ENCODE data around the gene SERPINA5. TPM values are rescaled to one million over a fixed set of nuclear protein-coding genes. Genes with fewer than 3 reads are reported as not detected.

Gene SERPINA5
- total and polyA plus RNA-seq, 2 of the 8 experiments (the other 6 are each of a cell fraction or from before 2014, with no cell fraction given), result 1.8 to 1.9 TPM

DNA sequence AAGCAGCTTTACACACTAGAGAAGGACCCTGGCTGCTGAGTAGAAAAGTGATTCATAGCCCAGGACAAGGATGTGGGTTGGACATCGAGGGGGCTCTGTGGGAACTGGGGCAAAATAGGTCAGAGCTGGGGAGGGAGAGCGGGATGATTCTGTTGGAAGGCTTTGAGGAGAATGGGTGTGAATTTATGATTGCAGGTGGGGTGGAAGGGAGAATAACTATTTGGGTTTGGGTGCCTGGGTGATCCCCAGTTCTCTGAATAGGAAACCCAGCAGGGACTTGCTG, 44.1 kb downstream of the SERPINA5 start:
- Histone ChIP-seq H3K27ac (ENCODE audit: low read depth, low read length) (no peak overlapping the region), H4K91ac (replicated peaks; ENCODE audit: insufficient read length, low read length) (no peak overlapping the region), H2AK5ac (ENCODE audit: low read depth, low read length) (no peak overlapping the region), H4K8ac (ENCODE audit: extremely low read depth, insufficient read depth, low read length) (no peak overlapping the region), H4K5ac (ENCODE audit: insufficient read length, low read depth, low read length) (no peak overlapping the region), H3K36me3 (ENCODE audit: control insufficient read depth in 2 of 4, insufficient read depth in 4 of 4, low read length in 3 of 4) (no peaks in the 10 kb centered on the region), H3K27me3 (replicated peaks in 1 of 4; ENCODE audit: control insufficient read depth in 3 of 4, extremely low read depth in 1 of 4, insufficient read depth in 3 of 4, low read length in 3 of 4) (no peaks in the 10 kb centered on the region), H2BK20ac (ENCODE audit: low read length) (no peak overlapping the region), H2BK5ac (ENCODE audit: low read depth, low read length) (no peak overlapping the region), H3K18ac (ENCODE audit: extremely low read depth, low read length) (no peak overlapping the region), H2AFZ (ENCODE audit: low read length) (no peak overlapping the region), H3K23ac (ENCODE audit: insufficient read length) (no peak overlapping the region), H2BK15ac (ENCODE audit: low read length) (no peak overlapping the region), H3K9ac (replicated peaks in 1 of 4; ENCODE audit: extremely low read depth in 1 of 4, low read depth in 3 of 4, low read length in 3 of 4) (no peak overlapping the region), H2BK12ac (ENCODE audit: low read depth, low read length) (no peak overlapping the region), H3K14ac (ENCODE audit: insufficient read length) (no peak overlapping the region), H3K4me3 (ENCODE audit: extremely low read depth in 1 of 4, insufficient read depth in 2 of 4, low read depth in 3 of 4, low read length in 4 of 4) (no peak overlapping the region), H3K4ac (replicated peaks; ENCODE audit: insufficient read length, low read depth, low read length) (no peak overlapping the region), H3K9me3 (ENCODE audit: insufficient read depth in 2 of 2, low read depth in 1 of 2, low read length in 1 of 2) (no peaks in the 10 kb centered on the region), H3K79me2 (ENCODE audit: control insufficient read depth in 1 of 2, insufficient read depth in 2 of 2, low read length in 2 of 2) (no peaks in the 10 kb centered on the region), H3K4me1 (replicated peaks in 1 of 4; ENCODE audit: control insufficient read depth in 3 of 4, insufficient read depth in 4 of 4, low read length in 3 of 4) (no peaks in the 10 kb centered on the region), H3K56ac (replicated peaks; ENCODE audit: insufficient read length, low read depth, low read length) (no peak overlapping the region), H3K79me1 (ENCODE audit: low read depth, low read length) (no peaks in the 10 kb centered on the region), H3K23me2 (ENCODE audit: low read depth, low read length) (no peaks in the 10 kb centered on the region), H2BK120ac (replicated peaks; ENCODE audit: low read depth, low read length) (no peak overlapping the region), H3K4me2 (ENCODE audit: insufficient read depth in 1 of 2, low read depth in 2 of 2, low read length in 2 of 2) (no peak overlapping the region), H4K20me1 (replicated peaks in 1 of 2; ENCODE audit: control insufficient read depth in 1 of 2, insufficient read depth in 2 of 2, low read length in 2 of 2) (no peaks in the 10 kb centered on the region)
- no peak for DNase-seq (ENCODE audit: low read depth in 1 of 2, low spot score in 2 of 2)
- CTCF ChIA-PET (ENCODE audit: partially characterized antibody), result interaction anchor here (1.4 kb wide), 1 partner anchor 77 kb away, joined by 3 read pairs; no protein-coding TSS in a partner anchor
- POLR2A ChIA-PET (ENCODE audit: partially characterized antibody), result interaction anchor here (1.1 kb wide), 1 partner anchor 11 kb away, joined by 3 read pairs; no protein-coding TSS in a partner anchor
- no peak for TF ChIP-seq SIX5 (IDR thresholded peaks at IDR 0.05; ENCODE audit: low read depth, low read length)
- no peak for TF ChIP-seq KDM4A (IDR thresholded peaks at IDR 0.05; ENCODE audit: low read depth, low read length, severe bottlenecking)
- no peak for TF ChIP-seq HDAC6 (IDR thresholded peaks at IDR 0.05; ENCODE audit: low read depth, low read length)
- TF ChIP-seq ATF3 (IDR thresholded peaks at IDR 0.05; ENCODE audit: insufficient read depth, low read depth, low read length), result no peak
- no peak for TF ChIP-seq BACH1 (IDR thresholded peaks at IDR 0.05; ENCODE audit: low read length)
- TF ChIP-seq NANOG (IDR thresholded peaks at IDR 0.05; ENCODE audit: insufficient read depth, low read depth, low read length, poor library complexity, severe bottlenecking), result no peak
- no peak for FAIRE-seq
- no CpG with 5 or more reads among the region's 2 CpGs for WGBS, 2 experiments (ENCODE audit: extremely low coverage in 1 of 2, insufficient coverage in 1 of 2, insufficient read length in 1 of 2, insufficient replicate concordance in 2 of 2, low coverage in 1 of 2, low lambda C conversion rate in 2 of 2, missing lambda C conversion rate in 1 of 2)

All from H1 (cell line).